Activated T-helper 17 cell treated with anti-CD3 and anti-CD28 coated beads, Interleukin-2, amount 50 U/mL, for 72 hours (primary cell): ENCODE measurements around the gene HRG. TPM values are rescaled to one million over a fixed set of nuclear protein-coding genes. Genes with fewer than 3 reads are reported as not detected.
A peak's percentile ranks its signal among the peaks of the same experiment; 100 is the strongest.

Source experiments
- ATAC-seq: fragments of 150-1000 bp; cut with Tn5 transposase; replicated peaks from 2 replicates; pipeline ENCODE4 v1.10.0; 2021; ENCODE audit warnings: mild to moderate bottlenecking, moderate library complexity
- H3K27ac Mint-ChIP-seq: one replicate; pipeline ENCODE4 v1.8.0; 2022; ENCODE audit warnings: mixed read lengths
- H3K27me3 Mint-ChIP-seq: one replicate; pipeline ENCODE4 v1.8.0; 2022; ENCODE audit warnings: mixed read lengths
- H3K36me3 Mint-ChIP-seq: one replicate; pipeline ENCODE4 v1.8.0; 2022; ENCODE audit warnings: low read depth, mild to moderate bottlenecking, mixed read lengths
- H3K4me1 Mint-ChIP-seq: one replicate; pipeline ENCODE4 v1.8.0; 2022; ENCODE audit warnings: mixed read lengths
- H3K4me3 Mint-ChIP-seq: one replicate; pipeline ENCODE4 v1.8.0; 2022; ENCODE audit warnings: mild to moderate bottlenecking, mixed read lengths
- H3K9me3 Mint-ChIP-seq: one replicate; pipeline ENCODE4 v1.8.0; 2022; ENCODE audit warnings: mixed read lengths
- total RNA-seq, 2 donors: library from RNA; stranded (reverse); gene quantifications; one replicate each; pipeline ENCODE4 v1.2.3, GENCODE V29; 2022

HRG gene
- total RNA-seq, 2 donors from 2014 or later, result not detected

- Mint-ChIP-seq H3K27me3 (peaks cover 16% of the 10 kb centered on the region), H3K4me1 (no peaks in the 10 kb centered on the region), H3K9me3 (no peaks in the 10 kb centered on the region), H3K36me3 (no peaks in the 10 kb centered on the region), H3K27ac (no peak overlapping the region), H3K4me3 (no peak overlapping the region)
- no peak for ATAC-seq
These were observed 19.0 kb upstream of the HRG start for GRCh38 chr3:186646841-186647240.

- H3K4me3 Mint-ChIP-seq, result no peak overlapping the region
- H3K36me3 Mint-ChIP-seq, result no peaks in the 10 kb centered on the region
- no peaks in the 10 kb centered on the region for H3K4me1 Mint-ChIP-seq
- H3K27me3 Mint-ChIP-seq, result peaks cover 17% of the 10 kb centered on the region
- no peak overlapping the region for H3K27ac Mint-ChIP-seq
- H3K9me3 Mint-ChIP-seq, result no peaks in the 10 kb centered on the region
- ATAC-seq, result no peak
These were observed 17.0 kb upstream of the HRG start for GRCh38 chr3:186648851-186649250.

GRCh38 chr3:186651678-186652215, 14.1 kb upstream of the HRG start:
- no peaks in the 10 kb centered on the region for H3K36me3 Mint-ChIP-seq
- no peaks in the 10 kb centered on the region for H3K9me3 Mint-ChIP-seq
- ATAC-seq, result no peak
- no peaks in the 10 kb centered on the region for H3K4me1 Mint-ChIP-seq
- no peak overlapping the region for H3K4me3 Mint-ChIP-seq
- H3K27me3 Mint-ChIP-seq, result peaks cover 14% of the 10 kb centered on the region
- no peak overlapping the region for H3K27ac Mint-ChIP-seq

- no peaks in the 10 kb centered on the region for H3K36me3 Mint-ChIP-seq
- H3K27ac Mint-ChIP-seq, result no peak overlapping the region
- H3K4me3 Mint-ChIP-seq, result no peak overlapping the region
- H3K4me1 Mint-ChIP-seq, result no peaks in the 10 kb centered on the region
- no peak for ATAC-seq
- H3K9me3 Mint-ChIP-seq, result no peaks in the 10 kb centered on the region
- peaks cover 17% of the 10 kb centered on the region for H3K27me3 Mint-ChIP-seq
These were observed 12.6 kb upstream of the HRG start for GRCh38 chr3:186653080-186653707.

GRCh38 chr3:186653984-186654383, 11.8 kb upstream of the HRG start:
- H3K27me3 Mint-ChIP-seq, result peaks cover 24% of the 10 kb centered on the region
- no peaks in the 10 kb centered on the region for H3K4me1 Mint-ChIP-seq
- no peak for ATAC-seq
- H3K9me3 Mint-ChIP-seq, result no peaks in the 10 kb centered on the region
- no peak overlapping the region for H3K27ac Mint-ChIP-seq
- no peaks in the 10 kb centered on the region for H3K36me3 Mint-ChIP-seq
- no peak overlapping the region for H3K4me3 Mint-ChIP-seq

- no peaks in the 10 kb centered on the region for H3K9me3 Mint-ChIP-seq
- no peaks in the 10 kb centered on the region for H3K36me3 Mint-ChIP-seq
- no peak overlapping the region for H3K4me3 Mint-ChIP-seq
These were observed 2.3 kb upstream of the HRG start for GRCh38 chr3:186663361-186664118.

GRCh38 chr3:186664119-186664495, 1.7 kb upstream of the HRG start:
- Mint-ChIP-seq H3K36me3 (no peaks in the 10 kb centered on the region), H3K27me3 (peaks cover 9% of the 10 kb centered on the region), H3K4me1 (peaks cover under 1% of the 10 kb centered on the region), H3K4me3 (no peak overlapping the region), H3K9me3 (no peaks in the 10 kb centered on the region), H3K27ac (no peak overlapping the region)
- ATAC-seq, result no peak

More at GRCh38 chr3:186663361-186664118, 2.3 kb upstream of the HRG start:
- no peak overlapping the region for H3K27ac Mint-ChIP-seq
- ATAC-seq, result no peak
- no peaks in the 10 kb centered on the region for H3K4me1 Mint-ChIP-seq
- peaks cover 14% of the 10 kb centered on the region for H3K27me3 Mint-ChIP-seq

GRCh38 chr3:186664506-186664905, 1.3 kb upstream of the HRG start:
- Mint-ChIP-seq H3K27ac (no peak overlapping the region), H3K27me3 (peaks cover 5% of the 10 kb centered on the region), H3K36me3 (no peaks in the 10 kb centered on the region), H3K4me3 (no peak overlapping the region), H3K4me1 (peaks cover 4% of the 10 kb centered on the region), H3K9me3 (no peaks in the 10 kb centered on the region)
- no peak for ATAC-seq

GRCh38 chr3:186668426-186668825, 2.6 kb downstream of the HRG start:
- no peak for ATAC-seq
- H3K9me3 Mint-ChIP-seq, result no peaks in the 10 kb centered on the region
- no peaks in the 10 kb centered on the region for H3K36me3 Mint-ChIP-seq
- peaks cover 9% of the 10 kb centered on the region for H3K27me3 Mint-ChIP-seq
- H3K4me1 Mint-ChIP-seq, result peaks cover 9% of the 10 kb centered on the region
- no peak overlapping the region for H3K27ac Mint-ChIP-seq
- H3K4me3 Mint-ChIP-seq, result no peak overlapping the region

- Mint-ChIP-seq H3K4me3 (peak overlapping the region; percentile 28), H3K9me3 (no peaks in the 10 kb centered on the region), H3K27me3 (peaks cover 15% of the 10 kb centered on the region), H3K36me3 (no peaks in the 10 kb centered on the region), H3K27ac (peak overlapping the region; percentile 5), H3K4me1 (peaks cover 9% of the 10 kb centered on the region)
- peak; percentile 62 for ATAC-seq
These were observed 3.7 kb downstream of the HRG start for GRCh38 chr3:186669378-186670084.

- no peak overlapping the region for H3K27ac Mint-ChIP-seq
- no peak for ATAC-seq
These were observed 4.3 kb downstream of the HRG start for GRCh38 chr3:186670155-186670554.

GRCh38 chr3:186671051-186671450, 5.2 kb downstream of the HRG start:
- Mint-ChIP-seq H3K27ac (no peak overlapping the region), H3K4me1 (peaks cover 9% of the 10 kb centered on the region), H3K36me3 (no peaks in the 10 kb centered on the region), H3K9me3 (no peaks in the 10 kb centered on the region), H3K27me3 (peaks cover 16% of the 10 kb centered on the region), H3K4me3 (no peak overlapping the region)
- ATAC-seq, result no peak

More at GRCh38 chr3:186670155-186670554, 4.3 kb downstream of the HRG start:
- Mint-ChIP-seq H3K4me1 (peaks cover 9% of the 10 kb centered on the region), H3K4me3 (no peak overlapping the region), H3K27me3 (peaks cover 18% of the 10 kb centered on the region), H3K9me3 (no peaks in the 10 kb centered on the region), H3K36me3 (no peaks in the 10 kb centered on the region)

GRCh38 chr3:186678604-186679003, 12.8 kb downstream of the HRG start:
- ATAC-seq, result no peak
- H3K27ac Mint-ChIP-seq, result no peak overlapping the region
- H3K4me1 Mint-ChIP-seq, result no peaks in the 10 kb centered on the region
- H3K27me3 Mint-ChIP-seq, result peaks cover 48% of the 10 kb centered on the region
- no peak overlapping the region for H3K4me3 Mint-ChIP-seq
- no peaks in the 10 kb centered on the region for H3K36me3 Mint-ChIP-seq
- no peaks in the 10 kb centered on the region for H3K9me3 Mint-ChIP-seq

GRCh38 chr3:186679151-186679550, 13.3 kb downstream of the HRG start:
- Mint-ChIP-seq H3K36me3 (no peaks in the 10 kb centered on the region), H3K27me3 (peaks cover 44% of the 10 kb centered on the region), H3K27ac (no peak overlapping the region), H3K4me3 (no peak overlapping the region), H3K4me1 (no peaks in the 10 kb centered on the region), H3K9me3 (no peaks in the 10 kb centered on the region)
- no peak for ATAC-seq
